Cardiac fibroblast (primary cell): ENCODE results near the gene ELOVL6.

Source experiments
- DNase-seq, 2 donors: peaks; one replicate each; pipeline versions ENCODE4 v3.0.0 to v3.0.0-alpha.2; 2010; ENCODE audit warnings: low read depth in 2 of 2
- H3K4me3 ChIP-seq, 2 donors: replicated peaks in 1 of 2; 1 replicate in 1 of 2; 2 replicates in 1 of 2; pipeline ENCODE4 v1.5.1; 2011; ENCODE audit warnings: low read depth in 2 of 2, low read length in 2 of 2, mild to moderate bottlenecking in 2 of 2, moderate library complexity in 1 of 2
- TF ChIP-seq, protein P1 (sequence below): IDR thresholded peaks from one replicate; pipeline ENCODE4 v1.5.1; 2011; ENCODE audit warnings: low read depth, mild to moderate bottlenecking, low read length, inconsistent platforms

Gene ELOVL6

GRCh38 chr4:110073053-110073845 is 125.2 kb downstream of the ELOVL6 start:
- no peak overlapping the region for H3K4me3 ChIP-seq
- DNase-seq, result peak in 1 of 2 donors; percentile 62
- TF ChIP-seq, protein P1, sequence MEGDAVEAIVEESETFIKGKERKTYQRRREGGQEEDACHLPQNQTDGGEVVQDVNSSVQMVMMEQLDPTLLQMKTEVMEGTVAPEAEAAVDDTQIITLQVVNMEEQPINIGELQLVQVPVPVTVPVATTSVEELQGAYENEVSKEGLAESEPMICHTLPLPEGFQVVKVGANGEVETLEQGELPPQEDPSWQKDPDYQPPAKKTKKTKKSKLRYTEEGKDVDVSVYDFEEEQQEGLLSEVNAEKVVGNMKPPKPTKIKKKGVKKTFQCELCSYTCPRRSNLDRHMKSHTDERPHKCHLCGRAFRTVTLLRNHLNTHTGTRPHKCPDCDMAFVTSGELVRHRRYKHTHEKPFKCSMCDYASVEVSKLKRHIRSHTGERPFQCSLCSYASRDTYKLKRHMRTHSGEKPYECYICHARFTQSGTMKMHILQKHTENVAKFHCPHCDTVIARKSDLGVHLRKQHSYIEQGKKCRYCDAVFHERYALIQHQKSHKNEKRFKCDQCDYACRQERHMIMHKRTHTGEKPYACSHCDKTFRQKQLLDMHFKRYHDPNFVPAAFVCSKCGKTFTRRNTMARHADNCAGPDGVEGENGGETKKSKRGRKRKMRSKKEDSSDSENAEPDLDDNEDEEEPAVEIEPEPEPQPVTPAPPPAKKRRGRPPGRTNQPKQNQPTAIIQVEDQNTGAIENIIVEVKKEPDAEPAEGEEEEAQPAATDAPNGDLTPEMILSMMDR, result no peak

- DNase-seq, result no peak
Observed at GRCh38 chr4:110071466-110071865, 126.9 kb downstream of the ELOVL6 start.

GRCh38 chr4:110068248-110068647 is 130.2 kb downstream of the ELOVL6 start:
- H3K4me3 ChIP-seq, result no peak overlapping the region
- no peak for DNase-seq
- TF ChIP-seq, protein P1, result no peak

More at GRCh38 chr4:110071466-110071865, 126.9 kb downstream of the ELOVL6 start:
- TF ChIP-seq, protein P1, result no peak
- no peak overlapping the region for H3K4me3 ChIP-seq

DNA sequence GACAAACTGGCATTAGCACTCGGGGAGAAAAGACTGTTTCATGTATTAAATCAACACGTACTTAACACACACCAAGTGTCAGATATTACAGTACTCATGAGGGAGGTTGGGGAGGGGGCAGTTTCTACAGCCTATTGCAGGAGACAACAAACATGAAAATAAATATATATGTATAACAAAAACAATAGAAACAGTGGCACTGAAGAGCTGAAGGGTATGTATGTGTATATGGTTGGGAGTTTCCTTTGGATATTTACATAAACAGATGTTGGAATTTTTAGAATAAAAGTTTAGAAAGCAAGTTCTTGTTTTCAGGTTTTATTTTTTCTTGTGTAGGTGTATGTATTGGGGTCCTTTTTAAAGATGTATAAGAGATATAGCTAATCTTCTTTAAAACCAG is 133.5 kb downstream of the ELOVL6 start:
- H3K4me3 ChIP-seq, result no peak overlapping the region
- DNase-seq, result no peak
- TF ChIP-seq, protein P1, result no peak

GRCh38 chr4:110064295-110064694 is 134.1 kb downstream of the ELOVL6 start:
- DNase-seq, result peak in 1 of 2 donors; percentile 16
- TF ChIP-seq, protein P1, result no peak
- no peak overlapping the region for H3K4me3 ChIP-seq

DNA sequence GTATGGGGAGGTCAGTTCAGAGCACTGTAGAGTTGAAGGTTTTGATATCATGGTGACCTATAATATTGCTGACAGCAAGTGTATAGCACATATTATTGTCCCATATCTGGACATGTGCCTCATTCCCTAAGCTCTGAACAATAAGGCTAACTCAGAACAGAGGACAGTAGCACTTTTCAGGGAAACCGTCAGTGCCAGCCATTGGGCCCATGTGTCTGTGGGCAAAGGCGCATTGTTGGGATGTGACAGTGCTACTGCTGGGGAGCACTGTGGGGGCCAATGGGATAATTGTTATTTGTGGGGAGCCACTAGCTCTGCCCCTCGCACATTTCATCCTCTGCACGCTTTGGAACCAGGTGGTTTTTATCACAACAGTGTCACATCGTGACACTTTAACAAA is 136.2 kb downstream of the ELOVL6 start:
- TF ChIP-seq, protein P1, result no peak
- no peak for DNase-seq
- no peak overlapping the region for H3K4me3 ChIP-seq

GRCh38 chr4:110061076-110061475 is 137.3 kb downstream of the ELOVL6 start:
- TF ChIP-seq, protein P1, result no peak

More at GRCh38 chr4:110061076-110061475, 137.3 kb downstream of the ELOVL6 start:
- no peak for DNase-seq
- H3K4me3 ChIP-seq, result no peak overlapping the region
